HFFc6 (cell line): Measurements from ENCODE around the gene RUNX3. TPM values are rescaled to one million over a fixed set of nuclear protein-coding genes. Genes with fewer than 3 reads are reported as not detected.

Source experiments
- DNase-seq: peaks from one replicate; pipeline ENCODE4 v3.0.0-alpha.2; 2018
- H3K27ac Mint-ChIP-seq: 2 replicates; pipeline ENCODE4 v1.8.0; 2020; ENCODE audit warnings: mild to moderate bottlenecking, mixed read lengths
- H3K27me3 Mint-ChIP-seq: 2 replicates; pipeline ENCODE4 v1.8.0; 2021; ENCODE audit warnings: mild to moderate bottlenecking, moderate library complexity, mixed read lengths; ENCODE audit not compliant: insufficient read depth
- H3K36me3 Mint-ChIP-seq: 2 replicates; pipeline ENCODE4 v1.8.0; 2021; ENCODE audit warnings: low read depth, mixed read lengths
- H3K4me1 Mint-ChIP-seq: 2 replicates; pipeline ENCODE4 v1.8.0; 2020; ENCODE audit warnings: low read depth, mixed read lengths
- H3K4me3 Mint-ChIP-seq: 2 replicates; pipeline ENCODE4 v1.8.0; 2020; ENCODE audit warnings: mild to moderate bottlenecking, moderate library complexity, mixed read lengths
- H3K9me3 Mint-ChIP-seq: 2 replicates; pipeline ENCODE4 v1.8.0; 2020; ENCODE audit warnings: mild to moderate bottlenecking, mixed read lengths
- total RNA-seq, 6 experiments: library from RNA; stranded (reverse); fragmentation: NEBNext Ultra II Directional; extraction: Animal tissue kit (Norgen Biotek cat#: 25700); gene quantifications; 2 replicates in 1 of 6; 3 replicates in 5 of 6; pipeline ENCODE4 v1.2.3, GENCODE V29; 2021
- TF ChIP-seq, protein P1 (sequence below): fragments of 200-600 bp; sonication (generic); IDR thresholded peaks from 2 replicates; pipeline ENCODE4 v1.5.0; 2021; ENCODE audit warnings: antibody characterized with exemption, mild to moderate bottlenecking

RUNX3 gene
- total RNA-seq, 6 experiments from 2014 or later, result not detected

- TF ChIP-seq, protein P1, sequence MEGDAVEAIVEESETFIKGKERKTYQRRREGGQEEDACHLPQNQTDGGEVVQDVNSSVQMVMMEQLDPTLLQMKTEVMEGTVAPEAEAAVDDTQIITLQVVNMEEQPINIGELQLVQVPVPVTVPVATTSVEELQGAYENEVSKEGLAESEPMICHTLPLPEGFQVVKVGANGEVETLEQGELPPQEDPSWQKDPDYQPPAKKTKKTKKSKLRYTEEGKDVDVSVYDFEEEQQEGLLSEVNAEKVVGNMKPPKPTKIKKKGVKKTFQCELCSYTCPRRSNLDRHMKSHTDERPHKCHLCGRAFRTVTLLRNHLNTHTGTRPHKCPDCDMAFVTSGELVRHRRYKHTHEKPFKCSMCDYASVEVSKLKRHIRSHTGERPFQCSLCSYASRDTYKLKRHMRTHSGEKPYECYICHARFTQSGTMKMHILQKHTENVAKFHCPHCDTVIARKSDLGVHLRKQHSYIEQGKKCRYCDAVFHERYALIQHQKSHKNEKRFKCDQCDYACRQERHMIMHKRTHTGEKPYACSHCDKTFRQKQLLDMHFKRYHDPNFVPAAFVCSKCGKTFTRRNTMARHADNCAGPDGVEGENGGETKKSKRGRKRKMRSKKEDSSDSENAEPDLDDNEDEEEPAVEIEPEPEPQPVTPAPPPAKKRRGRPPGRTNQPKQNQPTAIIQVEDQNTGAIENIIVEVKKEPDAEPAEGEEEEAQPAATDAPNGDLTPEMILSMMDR, result no peak
- peaks cover 36% of the 10 kb centered on the region for H3K36me3 Mint-ChIP-seq
- H3K27ac Mint-ChIP-seq, result no peak overlapping the region
- peaks cover 5% of the 10 kb centered on the region for H3K27me3 Mint-ChIP-seq
- no peak for DNase-seq
- H3K4me3 Mint-ChIP-seq, result no peak overlapping the region; the same call in 1 of the 2 replicates
- H3K9me3 Mint-ChIP-seq, result peaks cover 33% of the 10 kb centered on the region
- H3K4me1 Mint-ChIP-seq, result peaks cover 33% of the 10 kb centered on the region
Measured at GRCh38 chr1:24972221-24972914, 42.3 kb upstream of the RUNX3 start.

- peaks cover 3% of the 10 kb centered on the region for H3K27me3 Mint-ChIP-seq
- no peak for DNase-seq
Measured at GRCh38 chr1:24970926-24971875, 41.1 kb upstream of the RUNX3 start.

DNA sequence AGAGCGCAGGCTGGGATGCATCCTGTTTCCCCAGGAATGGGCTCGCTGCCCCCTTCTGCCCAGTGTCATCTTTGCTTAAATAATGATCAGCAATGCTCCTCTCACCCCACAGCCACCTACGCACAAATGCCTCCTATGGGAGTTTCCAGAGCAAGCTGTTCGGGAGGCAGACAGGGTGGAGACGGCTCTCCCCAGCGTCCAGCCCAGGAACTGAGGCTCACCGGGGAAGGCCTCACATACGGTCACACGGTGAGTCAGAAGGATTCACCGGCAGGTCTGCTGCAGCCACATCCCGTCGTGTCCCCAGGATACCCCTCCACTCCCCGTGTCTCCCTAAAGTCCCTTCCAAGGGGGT, 40.3 kb upstream of the RUNX3 start:
- peaks cover 39% of the 10 kb centered on the region for H3K4me1 Mint-ChIP-seq
- H3K27me3 Mint-ChIP-seq, result peaks cover 3% of the 10 kb centered on the region
- H3K4me3 Mint-ChIP-seq, result no peak overlapping the region
- peak; percentile 45 for DNase-seq
- H3K36me3 Mint-ChIP-seq, result peaks cover 20% of the 10 kb centered on the region
- H3K9me3 Mint-ChIP-seq, result peaks cover 15% of the 10 kb centered on the region
- TF ChIP-seq, protein P1, result peak; percentile 29
- H3K27ac Mint-ChIP-seq, result no peak overlapping the region

More at GRCh38 chr1:24970926-24971875, 41.1 kb upstream of the RUNX3 start:
- Mint-ChIP-seq H3K27ac (no peak overlapping the region; the same call in 1 of the 2 replicates), H3K36me3 (peaks cover 28% of the 10 kb centered on the region), H3K9me3 (peaks cover 23% of the 10 kb centered on the region), H3K4me1 (peaks cover 39% of the 10 kb centered on the region), H3K4me3 (no peak overlapping the region)
- TF ChIP-seq, protein P1, result no peak

DNA sequence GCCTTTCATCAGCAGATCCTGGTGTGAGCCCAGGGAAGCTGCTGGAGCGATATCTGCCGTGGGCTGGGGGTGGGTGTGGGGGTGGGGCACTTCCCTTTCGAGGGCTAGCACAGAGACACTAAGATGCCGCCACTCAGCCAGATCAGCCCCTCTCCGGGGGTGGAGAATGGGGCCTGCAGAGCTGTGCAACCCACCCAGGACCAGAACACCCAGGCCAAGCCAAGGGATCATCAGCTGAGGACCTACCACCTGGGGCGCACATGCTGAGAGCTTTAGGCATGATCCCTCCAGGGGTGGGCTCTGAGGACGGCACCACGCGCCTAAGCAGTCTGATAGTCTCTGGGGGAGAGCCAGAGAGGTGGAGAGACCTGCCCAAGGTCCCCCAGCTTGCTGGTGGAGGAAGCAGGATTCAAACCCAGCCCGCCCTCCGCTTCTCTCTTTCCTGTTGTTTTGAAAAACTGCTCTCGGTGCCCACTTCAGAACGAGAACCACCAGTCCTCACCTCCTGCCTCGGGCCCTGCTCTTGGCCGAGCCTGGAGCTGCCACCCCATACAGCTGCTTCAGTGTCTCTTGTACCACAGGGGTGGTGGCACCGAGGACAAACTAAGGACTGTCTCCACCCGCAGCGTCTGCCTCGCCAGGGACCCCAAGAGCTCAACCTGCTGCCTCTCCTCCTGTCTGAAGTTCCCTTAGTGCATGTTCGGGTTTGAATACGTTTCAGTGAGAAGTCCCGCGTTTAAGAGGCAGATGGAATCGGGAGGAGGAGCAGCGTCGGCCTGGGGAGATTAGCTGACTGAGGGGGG, 39.7 kb upstream of the RUNX3 start:
- DNase-seq, result no peak
- TF ChIP-seq, protein P1, result no peak
- H3K27ac Mint-ChIP-seq, result no peak overlapping the region
- H3K9me3 Mint-ChIP-seq, result peaks cover 9% of the 10 kb centered on the region
- peaks cover 2% of the 10 kb centered on the region for H3K27me3 Mint-ChIP-seq
- no peak overlapping the region for H3K4me3 Mint-ChIP-seq
- H3K4me1 Mint-ChIP-seq, result peaks cover 39% of the 10 kb centered on the region
- peaks cover 14% of the 10 kb centered on the region for H3K36me3 Mint-ChIP-seq

DNA sequence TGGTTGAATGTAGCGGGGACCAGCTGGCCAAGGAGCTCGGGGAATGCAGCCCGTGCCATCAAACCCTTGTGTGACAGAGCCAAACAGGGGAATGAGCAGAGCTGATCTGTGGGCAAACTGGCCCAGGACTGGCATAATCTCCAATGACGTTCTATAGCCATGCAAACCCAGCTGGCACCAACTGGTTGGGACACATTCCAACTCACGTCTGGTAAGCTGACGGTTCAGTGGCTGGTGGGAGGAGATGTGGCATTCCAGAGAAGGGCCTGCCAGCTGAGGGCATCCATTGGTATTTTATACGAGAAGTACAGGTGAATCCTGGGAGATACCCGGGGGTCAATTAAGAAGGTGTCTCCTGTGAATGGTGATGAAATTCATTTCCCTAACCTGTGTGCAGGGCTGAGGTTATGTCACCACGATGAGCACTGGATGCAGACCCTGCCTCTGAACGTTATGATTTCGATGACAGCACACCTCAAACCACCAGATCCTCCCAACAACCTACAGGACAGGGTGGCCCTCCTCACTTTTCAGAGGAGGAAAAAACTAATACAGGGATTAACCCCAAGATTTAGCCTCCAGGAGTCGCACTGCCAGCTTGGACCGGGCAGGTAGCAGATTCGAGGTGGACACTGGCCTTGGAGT, 39.0 kb upstream of the RUNX3 start:
- H3K4me1 Mint-ChIP-seq, result peaks cover 39% of the 10 kb centered on the region

More for the DNA sequence above, 39.0 kb upstream of the RUNX3 start:
- peaks cover 7% of the 10 kb centered on the region for H3K36me3 Mint-ChIP-seq
- peaks cover 2% of the 10 kb centered on the region for H3K27me3 Mint-ChIP-seq
- H3K27ac Mint-ChIP-seq, result no peak overlapping the region
- TF ChIP-seq, protein P1, result no peak
- H3K4me3 Mint-ChIP-seq, result no peak overlapping the region
- H3K9me3 Mint-ChIP-seq, result peaks cover 2% of the 10 kb centered on the region
- DNase-seq, result no peak
